Loucy (cell line): ENCODE measurements around the gene MDM4.

ENCODE experiments used
- EZH2phosphoT487 ChIP-seq: fragments of 200-600 bp; IDR thresholded peaks from 2 replicates; pipeline ENCODE4 v1.6.1; 2018; ENCODE audit warnings: antibody characterized with exemption, mild to moderate bottlenecking, moderate library complexity, borderline replicate concordance
- TF ChIP-seq, protein P1 (sequence below): fragments of 200-600 bp; sonication (generic); conservative IDR thresholded peaks from 2 replicates; pipeline ENCODE4 v1.5.1; 2014; ENCODE audit warnings: mild to moderate bottlenecking, antibody characterized with exemption, low read length

DNA sequence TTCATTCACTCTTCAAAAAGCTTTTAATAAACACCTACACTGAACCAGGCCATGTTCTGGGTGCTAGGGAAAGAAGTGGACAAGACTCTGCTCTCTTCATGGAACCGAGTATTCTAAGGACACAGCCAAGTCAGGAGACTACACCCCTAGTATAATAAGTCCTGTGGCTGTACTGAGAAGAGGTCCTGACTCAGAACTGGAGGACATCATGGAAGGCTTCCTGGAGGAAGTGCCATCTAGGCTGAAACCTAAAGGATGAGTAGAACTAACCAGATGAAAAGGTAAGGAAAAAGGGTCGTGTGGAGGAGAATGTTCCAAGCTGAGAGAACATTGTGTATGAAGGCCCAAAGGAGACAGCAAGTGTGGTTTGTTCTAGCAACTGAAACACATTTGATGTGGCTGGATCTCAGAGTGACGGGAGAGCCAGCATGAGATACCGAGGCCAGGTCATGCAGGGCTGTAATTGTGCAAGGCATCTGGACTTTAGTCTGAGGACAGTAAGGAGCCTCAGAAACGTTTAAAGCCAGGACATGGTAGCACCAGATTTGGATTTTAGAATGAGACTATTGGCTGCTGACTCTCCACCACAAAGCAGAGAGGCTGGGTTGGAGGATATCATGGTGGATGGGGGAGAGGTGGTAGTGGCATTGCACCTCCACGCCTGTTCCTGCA lies 86.8 kb downstream of the MDM4 start:
- TF ChIP-seq, protein P1, sequence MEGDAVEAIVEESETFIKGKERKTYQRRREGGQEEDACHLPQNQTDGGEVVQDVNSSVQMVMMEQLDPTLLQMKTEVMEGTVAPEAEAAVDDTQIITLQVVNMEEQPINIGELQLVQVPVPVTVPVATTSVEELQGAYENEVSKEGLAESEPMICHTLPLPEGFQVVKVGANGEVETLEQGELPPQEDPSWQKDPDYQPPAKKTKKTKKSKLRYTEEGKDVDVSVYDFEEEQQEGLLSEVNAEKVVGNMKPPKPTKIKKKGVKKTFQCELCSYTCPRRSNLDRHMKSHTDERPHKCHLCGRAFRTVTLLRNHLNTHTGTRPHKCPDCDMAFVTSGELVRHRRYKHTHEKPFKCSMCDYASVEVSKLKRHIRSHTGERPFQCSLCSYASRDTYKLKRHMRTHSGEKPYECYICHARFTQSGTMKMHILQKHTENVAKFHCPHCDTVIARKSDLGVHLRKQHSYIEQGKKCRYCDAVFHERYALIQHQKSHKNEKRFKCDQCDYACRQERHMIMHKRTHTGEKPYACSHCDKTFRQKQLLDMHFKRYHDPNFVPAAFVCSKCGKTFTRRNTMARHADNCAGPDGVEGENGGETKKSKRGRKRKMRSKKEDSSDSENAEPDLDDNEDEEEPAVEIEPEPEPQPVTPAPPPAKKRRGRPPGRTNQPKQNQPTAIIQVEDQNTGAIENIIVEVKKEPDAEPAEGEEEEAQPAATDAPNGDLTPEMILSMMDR: no peak
- no peak for TF ChIP-seq EZH2phosphoT487
